OCI-LY3 (cell line): ENCODE results near the gene BIRC5.

Source experiments
- CTCF ChIP-seq: fragments of 200-600, 300-600 bp; sonication (generic); IDR thresholded peaks from 2 replicates; pipeline ENCODE4 v1.5.1; 2014; ENCODE audit warnings: antibody characterized with exemption, low read length, low read depth
- EZH2phosphoT487 ChIP-seq: fragments of 200-600 bp; shearing (Covaris generic); IDR thresholded peaks from 2 replicates; pipeline ENCODE4 v1.6.1; 2018; ENCODE audit warnings: antibody characterized with exemption, mixed run types, low read depth

- no peak for TF ChIP-seq CTCF
- no peak for TF ChIP-seq EZH2phosphoT487
These were observed 41.1 kb downstream of the BIRC5 start for GRCh38 chr17:78255029-78255656.
